Activated CD8-positive, alpha-beta memory T cell treated with anti-CD3 and anti-CD28 coated beads, Interleukin-2, amount 50 U/mL, for 48 hours (primary cell): ENCODE data around the gene CORO6.
A peak's percentile ranks its signal among the peaks of the same experiment; 100 is the strongest.

Source experiments
- DNase-seq: peaks from one replicate; pipeline ENCODE4 v3.0.0-alpha.2; 2020

The CORO6 gene

GRCh38 chr17:29590411-29591145 lies 32.1 kb downstream of the CORO6 start:
- no peak for DNase-seq

- peak; percentile 90 for DNase-seq
These were observed 32.9 kb downstream of the CORO6 start, which contains the start of gene GIT1 for GRCh38 chr17:29589524-29590410. Gene GIT1 (minus strand): TSS chr17:29589648. CDS start chr17:29589378, 270 bp downstream.

GRCh38 chr17:29588562-29589411 lies 33.9 kb downstream of the CORO6 start:
- peak; percentile 74 for DNase-seq

- DNase-seq = no peak
These were observed 34.6 kb downstream of the CORO6 start for GRCh38 chr17:29588017-29588561.

- DNase-seq = no peak
These were observed 35.1 kb downstream of the CORO6 start for GRCh38 chr17:29587591-29587990.

- DNase-seq = no peak
These were observed 35.8 kb downstream of the CORO6 start for GRCh38 chr17:29586676-29587469.

GRCh38 chr17:29585080-29585751 lies 37.5 kb downstream of the CORO6 start:
- DNase-seq = no peak

- DNase-seq = no peak
These were observed 38.1 kb downstream of the CORO6 start for GRCh38 chr17:29584452-29585079.

GRCh38 chr17:29583324-29584248 lies 39.1 kb downstream of the CORO6 start:
- DNase-seq = no peak

- no peak for DNase-seq
These were observed 39.9 kb downstream of the CORO6 start for GRCh38 chr17:29582772-29583171.

GRCh38 chr17:29582254-29582765 lies 40.4 kb downstream of the CORO6 start:
- DNase-seq = no peak

GRCh38 chr17:29581583-29582253 lies 41.0 kb downstream of the CORO6 start:
- no peak for DNase-seq

- peak; percentile 92 for DNase-seq
These were observed 42.6 kb downstream of the CORO6 start for GRCh38 chr17:29579866-29580771.

GRCh38 chr17:29578626-29579485 lies 43.9 kb downstream of the CORO6 start:
- DNase-seq = no peak

GRCh38 chr17:29577385-29578211 lies 45.1 kb downstream of the CORO6 start:
- no peak for DNase-seq

- DNase-seq = no peak
These were observed 45.7 kb downstream of the CORO6 start for GRCh38 chr17:29577001-29577370.
